NCI-H510A treated with DMSO at 0.1 percent for 48 hours (cell line): ENCODE results near the gene ARID4B.
"Not testable (repeated sequence)": the region's sequence is repeated elsewhere in the genome, so short reads cannot be mapped to it uniquely, and the experiment has no call there.

ENCODE experiments used
- DNase-seq: peaks from one replicate; lab custom pipeline; 2025; lab: John Stamatoyannopoulos, UW

ARID4B gene

GRCh38 chr1:235221653-235222375 is 106.2 kb downstream of the ARID4B start:
- DNase-seq: no peak

- no peak for DNase-seq
These were observed 112.5 kb downstream of the ARID4B start for GRCh38 chr1:235215453-235215852.

- not testable (repeated sequence) for DNase-seq
These were observed 113.0 kb downstream of the ARID4B start for GRCh38 chr1:235214962-235215361.

GRCh38 chr1:235213752-235214151 is 114.2 kb downstream of the ARID4B start:
- DNase-seq: no peak

GRCh38 chr1:235211517-235211916 is 116.5 kb downstream of the ARID4B start:
- DNase-seq: no peak

DNA sequence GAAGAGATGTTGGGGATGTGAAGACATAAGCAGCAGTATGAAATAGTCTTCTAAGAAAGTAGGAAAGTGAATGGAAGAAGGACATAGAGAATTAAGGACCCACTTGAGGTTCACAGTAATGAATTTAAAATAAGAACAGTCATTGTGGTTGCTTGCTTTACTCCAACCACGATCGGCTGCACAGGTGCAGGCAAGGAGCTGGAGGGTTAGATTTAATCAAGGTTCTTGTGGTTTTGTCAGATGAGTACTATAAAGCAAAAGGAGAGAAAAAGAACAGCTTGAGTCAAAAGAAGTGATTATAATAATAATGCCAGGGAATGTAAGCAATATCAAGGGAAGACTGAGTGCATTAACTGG is 120.8 kb downstream of the ARID4B start:
- no peak for DNase-seq

GRCh38 chr1:235206533-235207208 is 121.3 kb downstream of the ARID4B start:
- no peak for DNase-seq

DNA sequence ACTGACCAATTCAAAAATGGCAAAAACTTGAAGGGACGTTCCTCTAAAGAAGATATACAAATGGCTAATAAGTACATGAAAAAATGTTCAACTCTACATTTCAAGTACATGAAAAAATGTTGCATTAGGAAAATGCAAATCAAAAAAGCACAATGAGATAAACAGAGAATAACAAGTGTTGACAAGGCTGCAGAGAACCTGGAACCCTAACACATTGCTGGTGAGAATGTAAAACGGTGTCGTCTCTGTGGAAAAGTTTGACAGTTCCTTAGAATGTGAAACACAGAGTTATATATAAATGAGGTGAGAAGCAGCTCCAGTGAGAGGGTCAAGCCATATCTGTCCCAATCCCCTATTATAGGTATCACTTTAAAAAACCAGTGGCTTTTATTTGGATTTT is 122.3 kb downstream of the ARID4B start:
- DNase-seq: no peak

DNA sequence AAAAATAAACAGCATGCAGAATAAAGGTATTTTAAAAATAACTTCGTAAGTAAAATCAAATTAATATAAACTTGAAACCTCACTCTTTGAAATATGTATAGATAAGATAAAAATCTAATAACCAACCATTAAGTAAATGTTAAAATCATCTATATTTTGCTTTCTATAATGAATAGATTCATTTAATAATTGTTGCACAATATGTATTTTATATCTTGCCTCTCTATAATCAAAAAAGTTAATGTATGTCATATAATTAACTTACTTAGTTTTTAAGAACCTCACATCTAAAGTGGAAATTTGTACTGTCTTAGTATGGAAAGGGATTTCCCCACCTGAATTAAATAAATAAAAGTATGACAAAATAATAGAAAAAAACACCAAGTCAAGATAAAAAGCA is 124.6 kb downstream of the ARID4B start:
- no peak for DNase-seq

DNA sequence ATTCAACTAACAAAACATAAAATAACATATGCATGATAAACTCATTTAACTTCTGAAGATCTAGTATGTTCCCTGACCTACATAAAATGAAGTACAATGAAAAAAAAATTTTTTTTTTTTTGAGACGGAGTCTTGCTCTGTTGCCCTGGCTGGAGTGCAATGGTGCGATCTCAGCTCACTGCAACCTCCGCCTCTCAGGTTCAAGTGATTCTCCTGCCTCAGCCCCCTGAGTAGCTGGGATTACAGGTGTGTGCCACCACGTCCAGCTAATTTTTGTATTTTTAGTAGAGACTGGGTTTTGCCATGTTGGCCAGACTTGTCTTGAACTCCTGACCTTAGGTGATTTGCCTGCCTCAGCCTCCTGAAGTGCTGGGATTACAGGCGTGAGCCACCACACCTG is 125.5 kb downstream of the ARID4B start:
- DNase-seq: not testable (repeated sequence)

DNA sequence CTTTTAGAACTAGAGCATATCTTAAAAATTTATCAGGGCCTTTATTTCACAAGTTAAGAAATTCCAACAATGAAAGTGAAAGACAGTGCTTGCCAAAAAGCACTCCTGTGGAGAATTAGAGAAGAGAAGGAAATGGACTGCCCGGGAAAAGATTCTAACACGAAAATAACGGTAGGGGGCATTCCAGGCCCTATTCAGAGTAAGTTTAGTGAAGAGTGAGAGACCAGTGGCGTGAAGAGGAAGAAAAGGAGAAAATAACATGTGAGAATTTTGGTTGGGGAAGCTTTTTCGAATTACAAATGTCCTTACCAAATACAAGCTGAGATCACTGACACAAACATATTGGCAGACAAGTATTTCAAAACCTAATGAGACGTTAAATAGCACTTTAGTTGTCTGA is 128.5 kb downstream of the ARID4B start:
- DNase-seq: no peak

DNA sequence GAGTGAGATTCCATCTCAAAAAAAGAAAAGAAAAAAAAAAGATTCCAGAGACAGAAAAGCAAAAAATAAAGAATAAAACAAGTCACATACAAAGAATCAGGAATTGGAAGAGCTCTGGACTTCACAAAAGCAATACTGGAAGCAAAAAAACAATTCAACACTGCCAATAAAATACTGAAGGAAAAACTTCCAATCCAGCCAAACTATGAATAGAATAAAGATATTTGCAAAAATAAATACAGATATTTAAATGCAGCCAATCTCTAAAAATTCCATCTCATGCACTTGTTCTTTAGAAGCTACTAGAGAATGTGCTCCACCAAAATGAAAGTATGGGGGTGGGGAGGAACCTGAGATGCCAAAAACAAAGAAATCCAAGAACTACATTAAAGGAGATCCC is 137.5 kb downstream of the ARID4B start:
- DNase-seq: no peak

DNA sequence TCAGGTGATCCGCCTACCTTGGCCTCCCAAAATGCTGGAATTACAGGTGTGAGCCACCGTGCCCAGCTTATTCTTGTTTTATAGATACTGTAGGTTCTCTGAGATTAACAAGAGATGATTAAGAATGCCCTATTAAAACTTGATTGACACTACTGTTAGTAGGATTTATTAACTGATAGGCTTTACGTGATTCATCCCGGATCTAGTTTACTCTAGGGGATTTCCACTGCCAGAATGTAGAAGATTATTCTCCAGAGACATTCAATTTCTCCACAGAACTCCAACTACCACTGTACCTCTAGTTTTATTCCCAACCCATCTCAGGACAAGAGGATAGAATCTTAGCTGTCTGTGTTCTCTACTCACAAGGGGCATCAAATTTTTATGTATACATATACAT is 140.7 kb downstream of the ARID4B start:
- DNase-seq: no peak

DNA sequence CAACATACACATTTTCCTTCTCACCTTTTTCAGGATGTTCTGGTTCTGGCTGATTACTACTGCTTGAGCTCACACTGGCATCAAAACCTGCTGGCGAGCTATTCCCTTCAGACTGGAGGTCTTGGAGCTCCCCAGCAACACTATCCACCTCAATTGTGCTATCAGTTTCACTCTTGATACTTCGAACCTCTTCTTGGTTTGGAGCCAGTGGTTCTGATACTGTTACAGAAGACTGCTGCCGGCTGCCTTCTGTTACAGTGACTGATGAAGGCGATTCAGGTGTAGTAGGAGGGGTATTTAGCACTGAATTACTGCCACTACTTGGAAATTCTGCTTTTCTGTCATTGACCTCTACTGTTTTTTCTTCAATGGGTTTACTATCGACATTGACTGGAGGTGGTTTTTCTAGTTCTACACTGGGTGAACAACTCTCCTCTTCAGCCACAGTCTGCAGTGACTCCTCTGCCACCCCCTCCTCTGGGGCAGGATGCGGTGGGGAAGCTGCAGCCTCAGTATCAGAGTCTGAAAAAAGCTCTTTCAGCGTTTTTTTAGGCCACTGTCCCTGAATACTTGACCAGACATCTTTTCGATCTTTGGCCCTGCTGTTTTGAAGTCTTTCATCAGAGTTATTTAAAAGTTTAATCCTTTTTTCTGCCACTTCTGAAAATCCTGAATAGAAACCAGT is 146.3 kb downstream of the ARID4B start:
- no peak for DNase-seq

GRCh38 chr1:235180916-235181460 is 147.0 kb downstream of the ARID4B start:
- DNase-seq: no peak

- DNase-seq: no peak
These were observed 151.5 kb downstream of the ARID4B start for GRCh38 chr1:235176486-235176885.

- DNase-seq: no peak
These were observed 158.0 kb downstream of the ARID4B start for GRCh38 chr1:235169986-235170385.

DNA sequence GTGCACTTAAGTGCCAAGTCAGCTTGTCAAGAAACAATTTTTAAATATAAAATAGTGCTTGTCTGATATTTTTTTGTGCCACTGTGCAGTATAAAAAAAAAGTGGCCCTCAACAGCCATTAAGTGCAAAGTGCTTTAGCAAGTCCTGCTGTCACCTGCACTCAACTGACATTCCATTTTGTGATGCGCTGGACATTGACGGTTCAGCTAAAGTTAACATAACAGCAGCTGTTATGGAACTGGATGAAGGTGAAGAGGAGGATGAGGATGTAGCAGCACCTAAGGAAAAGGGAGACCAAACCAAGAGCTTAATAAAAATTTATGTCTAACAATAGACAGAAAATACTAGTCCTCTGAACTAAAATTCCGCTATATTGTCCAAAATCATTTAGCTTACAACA is 159.6 kb downstream of the ARID4B start:
- DNase-seq: no peak

DNA sequence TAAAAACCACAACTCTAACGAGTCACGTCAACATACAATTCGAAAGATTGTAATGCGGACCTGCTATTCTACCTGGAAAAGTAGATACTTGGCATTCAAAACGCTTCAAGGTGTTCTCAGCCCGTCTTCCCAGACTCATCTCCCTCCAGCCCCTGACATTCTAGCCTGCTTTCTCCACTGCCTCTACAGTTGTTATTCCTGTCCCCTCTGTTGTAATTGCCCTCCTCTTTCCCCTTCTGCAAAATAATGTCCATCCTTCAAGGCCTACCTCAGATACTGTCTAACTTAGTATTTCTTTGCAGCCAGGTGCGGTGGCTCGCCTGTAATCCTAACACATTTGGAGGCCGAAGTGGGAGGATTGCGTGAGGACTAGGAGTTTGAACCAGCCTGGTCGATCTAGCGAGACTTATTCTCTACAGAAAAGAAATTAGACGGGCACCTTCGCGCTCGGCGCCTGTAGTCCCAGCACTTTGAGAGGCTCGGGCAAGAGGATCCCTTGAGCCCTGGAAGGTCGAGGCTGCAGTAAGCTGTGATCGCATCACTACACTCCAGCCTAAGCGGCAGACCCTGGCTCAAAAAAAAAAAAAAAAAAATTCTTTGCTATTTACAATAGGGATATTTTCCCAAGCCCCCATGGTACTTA is 166.2 kb downstream of the ARID4B start:
- DNase-seq: no peak

DNA sequence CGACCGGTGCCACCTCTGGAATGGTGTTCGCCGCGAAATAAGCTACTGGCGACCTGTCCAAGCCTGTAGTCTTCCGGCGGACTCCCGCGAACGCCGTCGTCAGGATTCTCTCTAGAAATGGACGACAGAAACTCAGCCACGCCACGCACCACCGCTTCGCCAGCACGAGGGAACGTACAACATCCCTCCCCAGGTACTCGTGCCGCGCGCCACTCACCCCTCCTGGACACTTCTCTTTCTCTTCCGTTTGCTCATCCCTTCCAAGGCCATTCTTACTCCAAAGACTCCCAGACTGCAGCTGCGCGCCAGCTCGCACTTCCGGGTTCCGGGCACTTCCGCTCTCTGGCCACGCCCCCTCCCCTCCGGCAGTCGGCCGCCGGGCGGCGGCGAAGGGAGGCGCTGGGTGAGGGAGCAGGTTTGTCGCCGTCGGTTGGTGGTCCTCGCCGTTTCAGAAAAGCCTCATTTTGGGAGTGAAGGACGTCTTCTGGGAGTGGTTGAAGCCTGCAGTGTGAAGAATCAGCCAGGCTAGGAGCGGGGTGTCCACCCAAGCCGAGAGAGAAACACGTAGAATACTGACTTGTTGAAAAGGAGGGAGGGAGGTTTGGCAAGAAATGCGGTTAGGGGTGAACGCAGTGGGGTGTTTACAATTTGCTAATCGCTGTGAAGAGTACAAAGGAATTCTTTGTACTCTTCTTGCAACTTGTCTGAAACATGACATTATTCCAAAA is 166.9 kb downstream of the ARID4B start, which contains the start of gene RBM34:
TSS of gene RBM34 (minus strand) at position 294 of the 728 bp plus-strand sequence. CDS start at position 270, 24 bp downstream.
- DNase-seq: peak; percentile 84

GRCh38 chr1:235160383-235160956 is 167.5 kb downstream of the ARID4B start:
- peak; percentile 74 for DNase-seq
